Astrocyte (in vitro differentiated cells and primary cell): ENCODE data around the gene OPTN. TPM values are rescaled to one million over a fixed set of nuclear protein-coding genes. Genes with fewer than 3 reads are reported as not detected.

Experiments
- DNase-seq: peaks from one replicate; pipeline ENCODE4 v3.0.0-alpha.2; 2010; ENCODE audit warnings: low read depth
- FAIRE-seq: peaks from 2 replicates; lab custom pipeline; 2011; peaks lifted over from hg19 to GRCh38; lab: Jason Lieb, UNC
- H2AFZ ChIP-seq: 2 replicates; pipeline ENCODE4 v1.6.0; 2012; ENCODE audit warnings: low read depth, low read length, inconsistent platforms
- H3K27ac ChIP-seq: 2 replicates; pipeline ENCODE4 v1.5.1; 2011; ENCODE audit warnings: low read depth, low read length, inconsistent platforms
- H3K27me3 ChIP-seq: 2 replicates; pipeline ENCODE4 v1.6.0; 2011; ENCODE audit warnings: low read length, inconsistent platforms; ENCODE audit not compliant: insufficient read depth
- H3K36me3 ChIP-seq: 2 replicates; pipeline ENCODE4 v1.5.1; 2011; ENCODE audit warnings: low read length, inconsistent platforms; ENCODE audit not compliant: insufficient read depth
- H3K4me1 ChIP-seq: 2 replicates; pipeline ENCODE4 v1.5.1; 2011; ENCODE audit warnings: low read length, inconsistent platforms; ENCODE audit not compliant: insufficient read depth
- H3K4me2 ChIP-seq: 2 replicates; pipeline ENCODE4 v1.6.0; 2012; ENCODE audit warnings: low read length, inconsistent platforms
- H3K4me3 ChIP-seq: 2 replicates; pipeline ENCODE4 v1.5.1; 2011; ENCODE audit warnings: low read depth, mild to moderate bottlenecking, low read length, inconsistent platforms; ENCODE audit not compliant: insufficient read depth
- H3K79me2 ChIP-seq: 2 replicates; pipeline ENCODE4 v1.6.0; 2012; ENCODE audit warnings: mild to moderate bottlenecking, low read length, inconsistent platforms; ENCODE audit not compliant: insufficient read depth
- H3K9ac ChIP-seq: 2 replicates; pipeline ENCODE4 v1.6.0; 2012; ENCODE audit warnings: mild to moderate bottlenecking, low read length, inconsistent platforms
- H3K9me3 ChIP-seq: 2 replicates; pipeline ENCODE4 v1.5.1; 2012; ENCODE audit warnings: low read depth, mild to moderate bottlenecking, low read length, inconsistent platforms; ENCODE audit not compliant: insufficient read depth
- H4K20me1 ChIP-seq: 2 replicates; pipeline ENCODE4 v1.6.0; 2012; ENCODE audit warnings: low read length, inconsistent platforms; ENCODE audit not compliant: insufficient read depth
- H3K27ac Mint-ChIP-seq: one replicate; pipeline ENCODE4 v1.8.0; 2021; ENCODE audit warnings: mild to moderate bottlenecking, mixed read lengths; ENCODE audit not compliant: unreplicated experiment
- H3K27me3 Mint-ChIP-seq: one replicate; pipeline ENCODE4 v1.8.0; 2021; ENCODE audit warnings: low read depth, mixed read lengths; ENCODE audit not compliant: unreplicated experiment
- H3K36me3 Mint-ChIP-seq: one replicate; pipeline ENCODE4 v1.8.0; 2021; ENCODE audit warnings: low read depth, mixed read lengths; ENCODE audit not compliant: unreplicated experiment
- H3K4me1 Mint-ChIP-seq: one replicate; pipeline ENCODE4 v1.8.0; 2021; ENCODE audit warnings: low read depth, mixed read lengths; ENCODE audit not compliant: unreplicated experiment
- H3K4me3 Mint-ChIP-seq: one replicate; pipeline ENCODE4 v1.8.0; 2021; ENCODE audit warnings: mild to moderate bottlenecking, moderate library complexity, mixed read lengths; ENCODE audit not compliant: unreplicated experiment
- H3K9me3 Mint-ChIP-seq: one replicate; pipeline ENCODE4 v1.8.0; 2021; ENCODE audit warnings: mild to moderate bottlenecking, mixed read lengths; ENCODE audit not compliant: unreplicated experiment
- CTCF ChIP-seq: IDR thresholded peaks from 2 replicates; pipeline ENCODE4 v1.5.1; 2011; ENCODE audit warnings: low read depth, mild to moderate bottlenecking, inconsistent platforms, low read length, moderate library complexity; ENCODE audit not compliant: insufficient read depth
- EZH2 ChIP-seq: IDR thresholded peaks from 2 replicates; pipeline ENCODE4 v1.6.1; 2012; ENCODE audit warnings: mild to moderate bottlenecking, low read length, inconsistent platforms; ENCODE audit not compliant: insufficient read depth
- total RNA-seq: library from RNA; stranded (reverse); gene quantifications from 2 replicates; pipeline ENCODE4 v1.2.1, GENCODE V29; 2021

Gene OPTN
- total RNA-seq, 1 donor from 2014 or later: 164 TPM

- no peak for FAIRE-seq
- H4K20me1 ChIP-seq: no peaks in the 10 kb centered on the region
- no peak overlapping the region for H2AFZ ChIP-seq
Measured at GRCh38 chr10:13053794-13054462, 46.0 kb upstream of the OPTN start.

GRCh38 chr10:13054844-13055243 lies 45.1 kb upstream of the OPTN start:
- Histone ChIP-seq H3K27me3 (no peaks in the 10 kb centered on the region), H3K27ac (no peak overlapping the region), H3K79me2 (no peaks in the 10 kb centered on the region), H3K4me3 (no peak overlapping the region), H3K9me3 (no peaks in the 10 kb centered on the region), H3K4me2 (no peak overlapping the region), H3K9ac (no peak overlapping the region), H3K4me1 (no peaks in the 10 kb centered on the region), H4K20me1 (no peaks in the 10 kb centered on the region), H2AFZ (no peak overlapping the region), H3K36me3 (no peaks in the 10 kb centered on the region)
- peaks cover 22% of the 10 kb centered on the region for H3K27me3 Mint-ChIP-seq
- no peak overlapping the region for H3K4me3 Mint-ChIP-seq
- H3K9me3 Mint-ChIP-seq: no peaks in the 10 kb centered on the region
- peaks cover 4% of the 10 kb centered on the region for H3K4me1 Mint-ChIP-seq
- no peak for TF ChIP-seq CTCF
- TF ChIP-seq EZH2: no peak
- no peak overlapping the region for H3K27ac Mint-ChIP-seq
- DNase-seq (no peak), FAIRE-seq (no peak)
- no peaks in the 10 kb centered on the region for H3K36me3 Mint-ChIP-seq

More at GRCh38 chr10:13053794-13054462, 46.0 kb upstream of the OPTN start:
- no peaks in the 10 kb centered on the region for H3K4me1 ChIP-seq
- Mint-ChIP-seq H3K4me1 (peaks cover 4% of the 10 kb centered on the region), H3K27ac (no peak overlapping the region), H3K27me3 (peaks cover 23% of the 10 kb centered on the region), H3K4me3 (no peak overlapping the region), H3K9me3 (no peaks in the 10 kb centered on the region), H3K36me3 (no peaks in the 10 kb centered on the region)
- no peak overlapping the region for H3K9ac ChIP-seq
- H3K27ac ChIP-seq: no peak overlapping the region
- no peak for DNase-seq
- H3K9me3 ChIP-seq: no peaks in the 10 kb centered on the region
- H3K36me3 ChIP-seq: no peaks in the 10 kb centered on the region
- no peak overlapping the region for H3K4me3 ChIP-seq
- no peaks in the 10 kb centered on the region for H3K79me2 ChIP-seq
- H3K27me3 ChIP-seq: no peaks in the 10 kb centered on the region
- no peak overlapping the region for H3K4me2 ChIP-seq
- no peak for TF ChIP-seq EZH2

- H3K9ac ChIP-seq: no peak overlapping the region
- peaks cover 2% of the 10 kb centered on the region for H3K36me3 Mint-ChIP-seq
- no peak overlapping the region for H3K4me3 Mint-ChIP-seq
- no peaks in the 10 kb centered on the region for H3K9me3 ChIP-seq
- FAIRE-seq (peak; percentile 39), DNase-seq (no peak)
- H3K27ac Mint-ChIP-seq: peak overlapping the region; percentile 50
- H3K4me3 ChIP-seq: no peak overlapping the region
- peaks cover 20% of the 10 kb centered on the region for H3K27me3 Mint-ChIP-seq
- no peaks in the 10 kb centered on the region for H3K27me3 ChIP-seq
- H3K4me1 Mint-ChIP-seq: peaks cover 4% of the 10 kb centered on the region
- H2AFZ ChIP-seq: peak overlapping the region; percentile 22
- no peaks in the 10 kb centered on the region for H3K36me3 ChIP-seq
- no peaks in the 10 kb centered on the region for H4K20me1 ChIP-seq
- H3K79me2 ChIP-seq: no peaks in the 10 kb centered on the region
- H3K9me3 Mint-ChIP-seq: peaks cover 3% of the 10 kb centered on the region
- TF ChIP-seq EZH2 (no peak), CTCF (peak; percentile 59)
- H3K27ac ChIP-seq: no peak overlapping the region
- no peaks in the 10 kb centered on the region for H3K4me1 ChIP-seq
- H3K4me2 ChIP-seq: no peak overlapping the region
Measured at GRCh38 chr10:13056456-13057077, 43.4 kb upstream of the OPTN start.
